Measurements from ENCODE around the gene CDC27.

GRCh38 chr17:47106130-47106529 lies 83.0 kb downstream of the CDC27 start:
- no peak for TF ChIP-seq CTCF (IDR thresholded peaks at IDR 0.05)
- TF ChIP-seq POLR2AphosphoS5 (IDR thresholded peaks at IDR 0.05) = no peak
- TF ChIP-seq POLR2A (IDR thresholded peaks at IDR 0.05) = no peak

All from transverse colon (tissue), 4 donors.